Muscle of arm (tissue), 12 donors: ENCODE data around the gene AP2S1. TPM values are rescaled to one million over a fixed set of nuclear protein-coding genes. Genes with fewer than 3 reads are reported as not detected.
"Not testable (repeated sequence)": the region's sequence is repeated elsewhere in the genome, so short reads cannot be mapped to it uniquely, and the experiment has no call there.

ENCODE experiments used
- DNase-seq: peaks from one replicate; pipeline ENCODE4 v3.0.0-alpha.2; 2013
- polyA plus RNA-seq, 12 donors: library from polyadenylated mRNA; unstranded; fragments of 120-200 nt; gene quantifications; one replicate each; pipeline ENCODE4 v1.2.1, GENCODE V29; 2013; ENCODE audit not compliant: insufficient read length in 12 of 12

Gene AP2S1
- polyA plus RNA-seq, 12 donors = 40.5 to 71.1 (median 53.7) TPM; not detected in 1

- DNase-seq = no peak
Observed at GRCh38 chr19:46847528-46847927, 3.1 kb downstream of the AP2S1 start.

- DNase-seq = no peak
Observed at GRCh38 chr19:46845959-46846459, 4.6 kb downstream of the AP2S1 start.

GRCh38 chr19:46844067-46844489 lies 6.6 kb downstream of the AP2S1 start:
- no peak for DNase-seq

- no peak for DNase-seq
Observed at GRCh38 chr19:46842791-46843190, 7.9 kb downstream of the AP2S1 start.

- no peak for DNase-seq
Observed at GRCh38 chr19:46841458-46842083, 9.1 kb downstream of the AP2S1 start.

- DNase-seq = peak; percentile 73
Observed at GRCh38 chr19:46840498-46840942, 10.1 kb downstream of the AP2S1 start.

- no peak for DNase-seq
Observed at GRCh38 chr19:46839752-46840497, 10.7 kb downstream of the AP2S1 start.

GRCh38 chr19:46838160-46838559 lies 12.5 kb downstream of the AP2S1 start:
- DNase-seq = no peak

GRCh38 chr19:46834984-46835383 lies 15.7 kb downstream of the AP2S1 start:
- no peak for DNase-seq

GRCh38 chr19:46834121-46834520 lies 16.5 kb downstream of the AP2S1 start:
- DNase-seq = no peak

- DNase-seq = no peak
Observed at GRCh38 chr19:46830864-46831263, 19.8 kb downstream of the AP2S1 start.

- no peak for DNase-seq
Observed at GRCh38 chr19:46828484-46828883, 22.2 kb downstream of the AP2S1 start.

GRCh38 chr19:46825731-46826055 lies 25.0 kb downstream of the AP2S1 start:
- DNase-seq = no peak

GRCh38 chr19:46824890-46825730 lies 25.5 kb downstream of the AP2S1 start:
- no peak for DNase-seq

- DNase-seq = no peak
Observed at GRCh38 chr19:46823049-46823448, 27.6 kb downstream of the AP2S1 start.

GRCh38 chr19:46822410-46822787 lies 28.2 kb downstream of the AP2S1 start:
- not testable (repeated sequence) for DNase-seq

- no peak for DNase-seq
Observed at GRCh38 chr19:46821512-46822409, 28.9 kb downstream of the AP2S1 start.

- DNase-seq = no peak
Observed at GRCh38 chr19:46818812-46819211, 31.8 kb downstream of the AP2S1 start.

GRCh38 chr19:46815833-46816627 lies 34.6 kb downstream of the AP2S1 start:
- DNase-seq = no peak

GRCh38 chr19:46813839-46814358 lies 36.7 kb downstream of the AP2S1 start:
- peak; percentile 27 for DNase-seq
